Measurements from ENCODE around the gene PRKD1.
"Not testable (repeated sequence)": the region's sequence is repeated elsewhere in the genome, so short reads cannot be mapped to it uniquely, and the experiment has no call there.

PRKD1 gene

DNA sequence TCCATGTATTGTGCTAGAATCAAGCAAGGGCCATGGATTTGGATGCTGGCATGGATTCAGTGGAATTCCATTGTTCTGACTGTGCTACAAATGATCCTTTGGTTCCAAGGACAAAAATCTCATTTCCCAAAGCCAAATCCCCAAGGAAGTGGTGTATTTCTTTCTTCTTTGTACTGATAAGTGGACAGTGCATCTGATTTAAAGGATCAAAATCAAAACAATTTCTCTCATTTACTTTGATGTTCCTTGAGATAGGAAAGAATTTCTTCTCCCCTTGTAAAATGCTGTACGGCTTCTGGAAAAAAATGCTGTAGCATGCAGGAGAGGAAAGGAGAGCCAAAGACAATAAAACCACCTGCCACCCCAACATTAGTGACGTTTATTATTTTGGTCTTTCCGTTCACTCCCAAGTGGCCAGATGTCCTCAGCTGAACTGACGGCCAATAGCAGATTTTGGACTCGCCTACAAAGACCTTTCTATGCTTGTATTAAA, 185.7 kb downstream of the PRKD1 start:
- no peak for DNase-seq (ENCODE audit: low read depth in 2 of 2)

DNA sequence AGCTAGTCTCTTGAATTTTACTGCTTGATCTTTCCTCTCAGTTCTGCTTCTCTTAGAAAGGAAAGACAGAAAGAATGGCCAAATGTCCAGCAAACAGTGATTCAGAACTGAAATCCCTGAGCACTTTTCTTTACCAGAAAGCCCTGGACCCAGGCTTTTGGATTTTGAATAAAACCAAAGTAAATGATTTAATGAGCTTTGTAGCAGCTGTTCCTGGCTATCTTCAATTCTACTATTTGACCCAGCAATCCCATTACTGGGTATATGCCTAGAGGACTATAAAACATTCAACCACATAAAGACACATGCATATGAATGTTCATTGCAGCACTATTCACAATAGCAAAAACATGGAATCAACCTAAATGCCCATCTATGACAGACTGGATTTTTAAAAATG, 187.2 kb downstream of the PRKD1 start:
- DNase-seq (ENCODE audit: low read depth in 2 of 2) = no peak

DNA sequence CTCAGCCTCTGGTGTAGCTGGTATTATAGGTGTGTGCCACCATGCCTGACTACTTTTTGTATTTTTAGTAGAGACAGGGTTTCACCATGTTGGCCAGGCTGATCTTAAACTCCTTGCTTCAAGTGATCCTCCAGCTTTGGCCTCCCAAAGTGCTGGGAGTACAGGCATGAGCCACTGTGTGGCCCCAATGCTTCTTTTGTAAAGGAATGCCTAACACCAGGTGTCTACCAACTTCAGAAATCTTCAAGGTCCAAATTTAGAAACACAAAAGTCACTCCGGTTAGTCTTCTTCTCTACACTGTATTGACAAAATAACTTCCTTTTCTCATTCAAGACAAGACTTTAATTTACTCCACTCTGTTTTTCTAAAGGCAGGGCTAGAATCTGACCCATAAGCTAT, 188.7 kb downstream of the PRKD1 start:
- DNase-seq (ENCODE audit: low read depth in 2 of 2) = no peak

DNA sequence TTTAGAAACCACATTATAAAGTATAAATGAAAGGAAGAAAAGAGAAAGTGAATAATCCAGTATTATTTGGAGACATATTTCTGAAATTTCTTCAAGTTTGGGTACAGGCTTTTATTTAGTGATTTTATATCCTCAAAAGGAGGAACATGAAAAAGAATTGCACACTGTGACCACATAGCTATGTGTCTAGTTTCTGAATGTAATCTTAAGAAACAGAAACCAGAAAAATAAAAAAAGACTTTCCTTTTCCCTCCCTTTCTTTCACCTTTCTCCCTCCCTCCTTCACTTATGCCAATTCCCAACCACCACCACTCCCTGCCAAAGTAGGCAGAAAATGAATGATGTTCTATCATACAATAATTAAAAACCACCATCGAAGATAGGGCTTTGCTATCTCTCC, 189.6 kb downstream of the PRKD1 start:
- DNase-seq (ENCODE audit: low read depth in 2 of 2) = no peak

DNA sequence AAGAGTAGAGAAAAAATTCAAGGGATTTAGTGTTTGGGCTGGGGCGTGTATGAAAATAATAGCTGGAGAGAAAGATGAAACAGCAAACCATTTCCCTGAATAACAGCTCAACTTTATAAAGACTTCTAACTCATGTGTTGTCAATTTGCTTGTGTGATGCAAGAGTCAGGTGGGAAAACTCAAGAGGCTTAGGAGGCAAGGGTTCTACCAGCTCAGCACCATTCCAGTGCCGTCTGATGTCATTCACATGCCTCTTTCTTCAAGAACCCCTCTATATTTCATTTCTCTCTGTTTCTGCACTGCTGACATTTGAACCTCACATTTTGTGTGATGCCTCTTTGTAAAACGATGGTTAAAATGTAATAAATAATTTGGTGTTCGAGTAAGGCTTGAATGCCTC, 192.2 kb downstream of the PRKD1 start:
- no peak for DNase-seq (ENCODE audit: low read depth in 2 of 2)

DNA sequence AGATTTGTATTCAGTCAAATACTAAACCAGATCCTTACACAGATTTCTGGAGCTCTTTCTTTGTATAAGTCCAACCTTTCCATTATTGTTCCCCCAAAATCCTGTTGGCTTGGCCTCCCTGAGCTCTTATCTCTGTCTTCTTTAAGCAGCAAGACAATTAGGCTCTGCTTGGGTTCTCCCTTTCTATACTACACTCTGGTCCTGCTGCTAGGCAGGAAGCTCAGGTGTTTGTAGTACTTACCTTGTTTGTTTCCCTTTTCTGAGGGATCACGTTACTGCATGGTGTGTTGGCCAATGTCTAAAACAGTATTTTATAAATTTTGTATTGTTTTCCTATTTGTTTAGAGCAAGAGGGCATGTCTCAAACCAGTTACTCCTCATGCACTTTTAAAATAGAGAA, 192.9 kb downstream of the PRKD1 start:
- no peak for DNase-seq (ENCODE audit: low read depth in 2 of 2)

DNA sequence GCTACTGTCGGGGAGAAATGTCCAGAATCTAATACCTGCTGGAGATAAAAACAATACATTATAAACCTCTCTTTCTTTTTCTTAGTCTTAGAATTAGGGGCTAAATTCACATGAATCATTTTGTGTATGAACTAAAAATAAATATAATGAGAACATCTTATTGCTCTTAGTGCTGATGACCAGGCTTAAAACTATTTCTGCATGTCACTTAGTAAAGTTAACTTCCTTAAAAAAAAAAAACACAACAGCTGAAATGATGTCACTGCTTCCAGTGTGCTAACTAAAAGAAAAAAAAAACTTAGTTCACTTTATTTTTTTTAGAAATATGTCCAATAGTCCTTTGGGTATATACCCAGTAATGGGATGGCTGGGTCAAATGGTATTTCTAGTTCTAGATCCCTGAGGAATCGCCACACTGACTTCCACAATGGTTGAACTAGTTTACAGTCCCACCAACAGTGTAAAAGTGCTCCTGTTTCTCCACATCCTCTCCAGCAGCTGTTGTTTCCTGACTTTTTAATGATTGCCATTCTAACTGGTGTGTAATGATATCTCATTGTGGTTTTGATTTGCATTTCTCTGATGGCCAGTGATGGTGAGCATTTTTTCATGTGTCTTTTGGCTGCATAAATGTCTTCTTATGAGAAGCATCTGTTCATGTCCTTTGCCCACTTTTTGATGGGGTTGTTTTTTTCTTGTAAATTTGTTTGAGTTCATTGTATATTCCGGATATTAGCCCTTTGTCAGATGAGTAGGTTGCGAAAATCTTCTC, 200.9 kb downstream of the PRKD1 start:
- DNase-seq (ENCODE audit: low read depth in 2 of 2) = not testable (repeated sequence)

DNA sequence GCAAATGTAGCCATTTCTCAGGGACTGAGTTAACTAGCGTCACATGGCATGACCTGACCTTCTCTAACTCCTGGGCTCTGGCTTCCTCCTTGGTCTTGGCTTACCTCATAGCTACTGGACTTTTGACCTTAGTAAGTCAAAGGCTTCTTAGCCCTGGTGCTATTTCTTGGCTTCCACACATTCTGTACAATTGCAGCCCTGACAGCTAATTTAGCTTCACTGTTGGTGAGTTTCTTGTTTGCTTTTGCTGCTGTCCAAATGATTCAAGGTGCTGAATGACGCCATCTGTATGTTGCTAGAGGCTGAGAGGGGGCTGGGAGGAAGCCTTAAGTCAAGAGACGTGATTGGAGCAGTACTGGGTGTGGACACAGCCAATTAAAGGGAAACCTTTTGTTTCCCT, 202.7 kb downstream of the PRKD1 start:
- DNase-seq (ENCODE audit: low read depth in 2 of 2) = no peak

DNA sequence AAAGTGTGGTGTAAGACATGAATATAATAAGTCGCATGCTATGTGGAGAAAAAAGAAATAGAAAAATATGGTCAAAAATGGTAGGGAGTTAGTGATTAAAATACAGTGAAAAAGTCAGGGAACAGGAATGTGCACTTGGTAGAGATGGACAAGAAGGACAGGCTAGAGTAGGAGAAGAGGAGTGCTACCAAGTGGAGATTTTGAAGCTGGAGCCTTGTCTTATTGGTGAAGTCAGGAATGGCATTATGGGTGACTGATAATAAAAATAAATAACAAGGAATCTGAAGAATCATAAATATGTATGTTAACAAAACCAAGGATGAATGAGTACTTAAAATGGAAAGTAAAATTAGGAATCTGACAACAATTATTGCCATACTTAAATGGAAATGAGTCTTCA, 204.8 kb downstream of the PRKD1 start:
- no peak for DNase-seq (ENCODE audit: low read depth in 2 of 2)

DNA sequence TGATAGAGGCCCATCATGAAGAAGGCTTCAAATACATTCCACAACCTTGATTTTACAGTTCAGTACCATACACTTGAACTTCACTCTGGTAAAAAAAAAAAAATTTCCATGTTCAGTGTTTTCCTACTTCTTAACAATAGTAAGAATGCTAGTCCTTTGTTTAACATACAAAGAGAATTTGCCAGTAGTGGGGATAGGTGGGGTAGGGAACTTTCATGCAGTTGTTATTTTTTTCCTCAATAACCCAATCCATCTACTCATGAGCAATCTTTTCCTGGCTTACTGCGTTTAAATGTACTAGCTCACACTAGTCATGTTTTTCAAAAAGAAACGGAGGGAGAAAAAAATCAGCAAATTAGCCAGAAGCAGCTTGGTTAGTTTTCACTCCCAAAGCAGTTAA, 206.1 kb downstream of the PRKD1 start:
- no peak for DNase-seq (ENCODE audit: low read depth in 2 of 2)

DNA sequence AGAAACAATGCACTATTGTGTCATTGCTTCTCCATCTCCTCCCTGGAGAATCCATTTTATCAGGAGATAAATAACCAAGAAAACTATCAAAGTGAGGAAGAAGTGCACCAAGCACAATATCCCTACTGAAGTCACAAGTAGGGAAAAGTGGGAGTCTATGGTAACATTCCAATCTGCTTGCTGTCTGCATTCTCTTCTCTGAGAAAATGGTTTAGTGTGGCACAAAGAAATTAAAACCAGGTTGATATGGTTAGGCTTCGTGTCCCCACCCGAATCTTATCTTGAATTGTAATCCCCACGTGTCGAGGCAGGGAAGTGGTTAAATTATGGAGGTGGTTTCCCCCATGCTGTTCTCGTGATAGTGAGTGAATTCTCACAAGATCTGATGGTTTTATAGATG, 209.7 kb downstream of the PRKD1 start:
- DNase-seq (ENCODE audit: low read depth in 2 of 2) = no peak

DNA sequence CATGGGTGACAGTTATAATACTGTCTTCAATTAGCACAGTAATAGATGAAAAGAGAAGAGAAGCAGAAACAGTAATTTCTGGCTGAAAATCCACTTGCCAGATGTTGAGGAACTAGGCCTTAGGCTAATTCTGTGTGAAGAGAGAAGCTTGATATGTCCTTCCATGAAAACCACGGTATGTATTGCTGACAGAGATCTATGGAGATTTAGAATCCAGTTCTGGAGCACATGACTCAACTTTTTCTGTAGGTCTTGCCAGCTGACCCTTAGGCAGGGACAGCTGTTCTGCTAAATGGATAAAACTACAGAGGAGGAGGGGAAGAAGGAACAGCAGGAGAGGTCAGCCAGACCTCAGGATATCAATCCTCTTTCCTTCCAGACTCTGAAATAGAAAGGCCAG, 211.5 kb downstream of the PRKD1 start:
- DNase-seq (ENCODE audit: low read depth in 2 of 2) = no peak

DNA sequence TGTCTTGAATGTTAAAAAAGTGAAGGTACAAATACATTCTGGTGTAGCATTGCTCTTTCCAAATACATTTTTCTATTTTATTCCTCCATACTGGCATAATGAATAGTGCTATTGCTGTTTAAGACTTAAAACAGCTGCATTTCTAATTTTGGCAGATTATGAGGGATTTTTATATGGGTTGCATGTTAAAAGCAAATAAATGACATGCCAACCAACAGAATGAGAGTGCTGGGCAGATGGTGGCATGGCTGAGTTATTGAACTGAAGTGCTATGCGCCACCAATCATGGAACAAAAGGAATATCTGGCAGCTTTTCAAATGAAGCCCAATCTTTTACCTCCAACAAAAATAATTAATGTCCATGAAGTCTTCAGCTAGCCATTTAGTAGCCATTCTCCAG, 215.0 kb downstream of the PRKD1 start:
- DNase-seq (ENCODE audit: low read depth in 2 of 2) = no peak

DNA sequence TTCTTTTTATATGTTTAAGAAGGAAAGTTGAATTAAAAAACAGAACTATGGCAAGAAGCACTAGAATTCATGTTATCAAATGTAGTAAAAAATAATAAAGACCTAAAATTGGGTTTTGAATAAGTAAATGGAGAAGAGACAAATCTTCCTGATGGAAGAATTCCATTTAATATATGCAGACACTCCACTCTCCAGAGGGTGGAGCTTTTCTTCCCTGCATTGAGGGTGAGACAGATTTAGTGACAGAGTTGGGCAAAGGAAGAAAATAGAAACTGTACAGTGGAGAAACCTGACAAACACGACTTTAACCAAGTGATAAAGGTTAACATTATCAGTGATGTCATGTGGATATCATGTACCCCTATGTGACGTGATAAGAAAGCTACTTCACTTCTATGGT, 217.6 kb downstream of the PRKD1 start:
- no peak for DNase-seq (ENCODE audit: low read depth in 2 of 2)

DNA sequence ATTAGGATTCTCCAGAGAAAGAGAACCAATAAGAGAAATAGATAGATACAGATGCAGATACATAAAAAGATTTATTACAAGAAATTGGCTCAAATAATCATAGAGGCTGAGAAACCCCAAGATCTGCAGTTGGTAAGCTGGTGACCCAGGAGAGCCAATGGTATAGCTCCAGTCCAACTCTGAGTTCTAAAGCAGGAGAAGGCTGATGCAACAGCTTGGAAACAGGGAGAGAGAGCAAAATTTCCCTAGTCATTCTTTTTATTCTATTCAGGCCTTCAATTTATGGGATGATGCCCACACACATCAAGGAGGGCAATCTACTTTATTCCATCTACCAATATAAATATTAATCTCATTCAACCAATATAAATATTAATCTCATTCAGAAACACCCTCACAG, 218.2 kb downstream of the PRKD1 start:
- DNase-seq (ENCODE audit: low read depth in 2 of 2) = no peak

DNA sequence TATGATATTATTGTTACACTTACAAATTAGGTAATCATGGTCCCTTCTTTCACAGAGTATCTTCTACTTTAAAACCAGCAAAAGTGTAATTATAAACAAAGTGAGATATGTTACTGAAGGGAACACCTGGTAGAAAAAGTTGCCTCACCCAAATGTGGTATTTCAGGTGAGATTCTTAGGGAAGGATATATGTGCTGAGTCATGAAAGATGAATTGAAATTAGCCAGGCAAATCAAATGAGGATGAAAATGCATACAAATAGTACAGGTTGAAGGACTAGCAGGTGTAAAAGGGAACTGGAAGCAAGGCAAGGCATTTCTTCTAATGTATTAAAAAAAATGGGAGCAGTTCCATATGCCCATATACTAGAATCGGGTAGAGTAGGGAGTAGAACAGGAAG, 220.9 kb downstream of the PRKD1 start:
- no peak for DNase-seq (ENCODE audit: low read depth in 2 of 2)

DNA sequence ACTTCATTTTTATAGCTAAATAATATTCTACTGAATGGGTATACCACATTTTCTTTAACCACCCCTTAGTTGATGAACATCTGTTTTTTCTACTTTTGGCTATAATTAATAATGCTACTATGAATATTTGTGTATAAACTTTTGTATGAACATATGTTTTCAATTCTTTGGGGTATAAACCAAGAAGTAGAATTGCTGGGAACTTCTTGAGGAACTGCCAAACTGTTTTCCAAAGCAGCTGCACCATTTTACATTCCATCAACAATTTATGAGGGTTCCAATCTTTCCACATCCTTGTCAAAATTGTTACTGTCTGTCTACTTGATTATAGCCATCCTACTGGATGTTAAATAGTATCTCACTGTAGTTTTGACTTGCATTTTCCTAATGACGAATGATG, 221.8 kb downstream of the PRKD1 start:
- DNase-seq (ENCODE audit: low read depth in 2 of 2) = no peak

DNA sequence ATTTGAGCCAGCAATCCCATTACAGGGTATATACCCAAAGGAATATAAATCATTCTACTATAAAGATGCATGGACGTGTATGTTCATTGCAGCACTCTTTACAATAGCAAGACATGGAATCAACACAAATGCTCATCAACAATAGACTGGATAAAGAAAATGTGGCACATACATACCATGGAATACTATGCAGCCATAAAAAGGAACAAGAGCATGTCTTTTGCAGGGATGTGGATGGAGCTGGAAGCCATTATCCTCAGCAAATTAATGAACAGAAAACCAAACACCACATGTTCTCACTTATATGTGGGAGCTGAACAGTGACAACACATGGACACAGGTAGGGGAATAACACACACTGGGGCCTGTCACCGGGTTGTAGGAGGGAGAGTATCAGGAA, 238.1 kb downstream of the PRKD1 start:
- not testable (repeated sequence) for DNase-seq (ENCODE audit: low read depth in 2 of 2)

DNA sequence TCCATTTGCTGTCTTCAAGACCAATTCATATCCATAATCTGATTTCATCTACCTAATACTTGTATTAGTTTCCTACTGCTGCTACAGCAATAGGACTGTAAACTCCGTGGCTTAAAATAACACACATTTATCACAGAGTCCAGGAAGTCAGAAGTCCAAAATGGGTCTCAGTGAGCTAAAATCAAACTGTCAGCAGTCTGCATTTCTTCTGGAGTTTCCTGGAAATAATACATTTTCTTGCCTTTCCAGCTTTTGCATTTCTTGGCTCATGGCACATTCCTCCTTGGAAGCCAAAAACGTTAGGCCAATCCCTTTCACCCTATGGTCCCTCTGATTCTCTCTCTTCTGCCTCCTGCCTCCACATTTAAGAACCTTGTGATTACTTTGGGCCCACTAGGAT, 239.8 kb downstream of the PRKD1 start:
- no peak for DNase-seq (ENCODE audit: low read depth in 2 of 2)

DNA sequence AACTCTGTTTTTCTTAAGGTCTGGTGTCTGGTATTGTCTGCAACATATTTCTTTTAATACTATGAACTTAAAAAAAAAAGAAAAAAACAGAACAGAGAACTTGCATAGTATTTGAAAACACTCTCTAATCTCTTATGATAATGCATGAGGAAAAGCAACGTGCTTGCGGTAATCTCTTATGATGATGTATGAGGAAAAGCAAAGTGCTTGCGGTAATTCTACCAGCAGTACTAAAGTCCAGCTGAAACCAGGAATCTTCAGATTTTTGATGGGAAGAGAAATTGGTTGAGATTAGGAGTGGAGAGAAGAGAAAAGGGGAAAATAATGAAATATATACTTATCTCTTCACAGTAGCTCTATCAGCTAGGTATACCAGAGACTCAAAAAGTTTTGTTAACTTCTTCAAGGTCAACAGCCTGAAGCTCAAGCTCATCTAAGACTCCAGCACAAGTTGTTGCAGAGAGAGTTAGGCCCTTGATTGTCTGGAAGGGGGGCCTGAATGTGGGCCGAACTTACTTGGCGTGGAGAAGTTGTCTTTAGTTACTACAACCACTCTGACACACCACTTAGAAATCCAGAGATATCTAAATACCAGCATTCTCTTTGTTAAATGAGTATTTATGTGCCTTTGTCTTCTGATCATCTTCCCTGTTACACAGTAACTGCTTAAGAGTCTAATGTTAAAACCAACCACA, 240.4 kb downstream of the PRKD1 start:
- no peak for DNase-seq (ENCODE audit: low read depth in 2 of 2)

DNA sequence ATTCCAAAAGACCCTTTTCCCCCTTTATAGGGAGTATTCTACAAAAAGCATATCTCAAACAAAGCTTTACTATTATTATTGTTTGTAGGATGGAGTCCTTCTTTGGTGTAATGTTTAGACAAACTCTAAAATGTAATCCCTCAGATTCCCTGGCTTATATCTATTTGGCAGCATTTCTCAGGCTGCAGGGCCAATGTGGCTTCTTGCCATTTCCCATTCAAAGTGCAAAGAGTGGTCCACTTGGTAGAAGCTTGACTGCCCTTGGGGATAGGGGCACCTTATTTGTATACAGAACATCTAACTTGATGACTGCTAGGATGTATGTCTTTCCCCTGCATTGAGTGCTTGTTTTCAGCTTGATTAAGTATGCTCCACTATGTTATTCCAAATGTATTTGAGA, 242.7 kb downstream of the PRKD1 start:
- DNase-seq (ENCODE audit: low read depth in 2 of 2) = no peak

DNA sequence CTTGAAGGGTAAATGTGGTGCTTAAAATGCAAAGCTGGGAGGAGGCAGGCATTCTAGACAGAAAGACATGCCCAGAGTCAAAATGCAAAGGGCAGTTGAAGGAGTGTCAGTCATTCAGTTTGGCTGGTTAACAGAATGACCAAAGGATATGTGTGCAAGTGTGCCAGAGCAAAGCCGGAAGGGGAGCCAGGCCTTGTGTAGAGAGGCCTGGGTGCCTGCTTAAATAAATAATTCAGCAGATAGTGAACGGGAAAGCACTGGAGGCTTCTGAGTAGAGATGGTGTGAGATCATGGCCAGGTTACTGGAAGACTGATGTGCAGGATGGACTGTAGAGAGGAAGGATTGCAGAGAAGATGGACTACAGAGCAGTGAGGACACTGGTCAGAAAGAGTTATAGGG, 244.9 kb downstream of the PRKD1 start:
- DNase-seq (ENCODE audit: low read depth in 2 of 2) = no peak

DNA sequence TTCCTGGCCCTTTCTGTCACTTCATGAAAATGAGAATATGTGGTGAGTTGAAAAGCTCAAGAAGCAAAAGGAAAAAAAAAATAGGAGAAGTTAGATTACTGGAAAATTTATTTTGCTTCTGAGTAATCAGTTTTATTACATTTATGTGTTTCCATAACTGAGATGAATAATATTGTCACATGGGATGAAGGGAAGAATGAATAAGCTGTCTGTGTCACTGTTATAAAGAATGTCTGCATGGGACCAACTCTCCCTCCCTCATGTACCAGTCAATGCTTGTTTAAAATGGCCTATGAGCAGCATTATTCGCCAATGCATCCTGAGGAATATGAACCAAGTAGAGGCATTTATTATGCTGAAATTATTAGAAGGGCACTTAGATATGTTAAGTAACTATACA, 246.3 kb downstream of the PRKD1 start:
- DNase-seq (ENCODE audit: low read depth in 2 of 2) = no peak
